ENCODE data around the gene SLC29A1.
"Not testable (repeated sequence)": the region's sequence is repeated elsewhere in the genome, so short reads cannot be mapped to it uniquely, and the experiment has no call there.

The SLC29A1 gene

DNA sequence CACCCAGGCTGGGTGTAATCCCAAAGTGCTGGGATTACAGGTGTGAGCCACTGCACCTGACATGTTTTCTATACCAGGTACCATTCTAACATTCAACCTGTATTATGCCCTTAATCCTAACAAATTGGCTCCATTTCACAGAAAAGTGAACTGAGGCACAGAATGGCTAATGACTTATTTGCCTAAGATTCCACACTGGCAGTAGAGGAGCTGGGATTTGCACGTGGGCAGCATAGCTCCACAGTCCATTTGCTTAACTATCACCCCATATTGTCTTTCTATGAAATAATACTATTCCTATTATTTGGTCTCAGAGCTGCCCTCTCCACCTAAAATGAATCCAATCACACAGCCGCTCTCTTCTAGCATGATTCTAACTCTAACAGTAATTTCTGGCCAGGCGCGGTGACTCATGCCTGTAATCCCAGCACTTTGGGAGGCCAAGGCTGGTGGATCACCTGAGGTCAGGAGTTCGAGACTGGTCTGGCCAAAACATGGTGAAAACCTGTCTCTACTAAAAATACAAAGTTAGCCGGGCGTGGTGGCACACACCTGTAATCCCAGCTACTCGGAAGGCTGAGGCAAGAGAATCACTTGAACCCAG, 30.0 kb upstream of the SLC29A1 start:
- no peak overlapping the region for H2BK12ac ChIP-seq (ENCODE audit: low read length)
- no peak overlapping the region for H4K91ac ChIP-seq (ENCODE audit: low read depth, low read length, poor library complexity)
- peaks cover 6 to 8% of the 10 kb centered on the region in 2 donors for H3K4me1 ChIP-seq (ENCODE audit: control insufficient read depth in 2 of 2, insufficient read depth in 1 of 2, low read depth in 1 of 2, low read length in 2 of 2)
- H3K4me3 ChIP-seq (ENCODE audit: low read length in 2 of 2), result no peak overlapping the region
- H3K18ac ChIP-seq (ENCODE audit: low read length), result no peak overlapping the region
- no peaks in the 10 kb centered on the region for H3K9me3 ChIP-seq (replicated peaks in 1 of 2; ENCODE audit: control insufficient read depth in 2 of 2, insufficient read depth in 1 of 2, low read depth in 1 of 2, low read length in 2 of 2)
- H2BK15ac ChIP-seq (ENCODE audit: low read length), result no peak overlapping the region
- DNase-seq (ENCODE audit: low spot score), result no peak
- no peak overlapping the region for H2BK120ac ChIP-seq (ENCODE audit: low read depth, low read length)
- H3K23ac ChIP-seq (ENCODE audit: low read depth, low read length, poor library complexity), result no peak overlapping the region
- H2AFZ ChIP-seq (ENCODE audit: low read length), result no peak overlapping the region
- no peak overlapping the region for H3K4me2 ChIP-seq (ENCODE audit: insufficient read depth, low read length, poor library complexity, severe bottlenecking)
- H4K8ac ChIP-seq (ENCODE audit: low read depth, low read length), result no peak overlapping the region
- H3K36me3 ChIP-seq (replicated peaks in 1 of 2; ENCODE audit: control insufficient read depth in 2 of 2, insufficient read depth in 2 of 2, low read length in 2 of 2), result no peaks in the 10 kb centered on the region
- no peak overlapping the region for H3K14ac ChIP-seq (ENCODE audit: low read length)
- H2AK5ac ChIP-seq (ENCODE audit: low read depth, low read length), result no peak overlapping the region
- no CpG with 5 or more reads among the region's 8 CpGs for whole genome bisulfite sequencing, 2 donors (ENCODE audit: extremely low coverage in 2 of 2, insufficient read length in 2 of 2, insufficient replicate concordance in 1 of 2)
- H3K9ac ChIP-seq (ENCODE audit: low read depth, low read length, poor library complexity), result no peak overlapping the region
- no peak overlapping the region for H3K4ac ChIP-seq (ENCODE audit: low read length)
- H3K79me1 ChIP-seq (ENCODE audit: low read depth, low read length), result no peaks in the 10 kb centered on the region
- H2BK5ac ChIP-seq (ENCODE audit: low read length), result no peak overlapping the region
- no peaks in the 10 kb centered on the region for H3K27me3 ChIP-seq (ENCODE audit: control insufficient read depth in 3 of 3, insufficient read depth in 3 of 3, low read depth in 1 of 3, low read length in 3 of 3)
- H3K27ac ChIP-seq (replicated peaks; ENCODE audit: low read length), result no peak overlapping the region

DNA sequence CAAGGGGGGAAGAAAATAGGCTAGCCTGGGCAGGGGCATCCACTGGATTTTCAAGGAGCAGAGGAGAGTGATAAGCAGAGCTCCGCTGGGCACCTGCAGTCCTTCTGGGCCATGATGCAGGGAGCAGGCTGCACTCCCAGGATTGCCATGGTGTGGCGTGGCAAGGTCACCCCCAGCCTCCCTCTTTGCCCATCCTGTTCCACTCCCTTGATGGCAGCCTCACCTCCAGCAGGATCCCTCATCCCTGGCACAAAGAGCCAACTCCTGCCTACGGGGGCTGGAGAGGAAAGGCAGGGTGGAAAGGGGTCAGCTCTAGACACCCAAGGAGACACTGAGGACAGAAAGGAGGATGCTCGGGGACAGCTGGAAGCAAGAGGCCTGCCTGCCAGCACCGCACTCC, 29.1 kb upstream of the SLC29A1 start:
- Histone ChIP-seq H3K9me3 (replicated peaks in 1 of 2; ENCODE audit: control insufficient read depth in 2 of 2, insufficient read depth in 1 of 2, low read depth in 1 of 2, low read length in 2 of 2) (no peaks in the 10 kb centered on the region), H3K4me1 (ENCODE audit: control insufficient read depth in 2 of 2, insufficient read depth in 1 of 2, low read depth in 1 of 2, low read length in 2 of 2) (peaks cover 6 to 7% of the 10 kb centered on the region in 2 donors), H3K4ac (ENCODE audit: low read length) (no peak overlapping the region)

DNA sequence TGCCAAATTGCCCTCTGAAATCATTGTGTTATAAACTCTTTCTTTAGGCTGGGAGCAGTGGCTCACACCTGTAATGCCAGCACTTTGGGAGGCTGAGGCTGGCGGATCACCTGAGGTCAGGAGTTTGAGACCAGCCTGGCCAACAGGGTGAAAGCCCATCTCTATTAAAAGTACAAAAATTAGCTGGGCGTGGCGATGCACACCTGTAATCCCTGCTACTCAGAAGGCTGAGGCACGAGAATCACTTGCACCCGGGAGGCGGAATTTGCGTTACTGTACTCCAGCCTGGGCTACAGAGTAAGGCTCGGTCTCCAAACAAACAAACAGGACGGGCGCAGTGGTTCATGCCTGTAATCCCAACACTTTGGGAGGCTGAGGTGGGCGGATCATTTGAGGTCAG, 27.0 kb upstream of the SLC29A1 start:
- H2AK5ac ChIP-seq (ENCODE audit: low read depth, low read length); H3K4me3 ChIP-seq (ENCODE audit: low read length in 2 of 2); H3K36me3 ChIP-seq (replicated peaks in 1 of 2; ENCODE audit: control insufficient read depth in 2 of 2, insufficient read depth in 2 of 2, low read length in 2 of 2); H3K79me1 ChIP-seq (ENCODE audit: low read depth, low read length); H2BK120ac ChIP-seq (ENCODE audit: low read depth, low read length); H2BK15ac ChIP-seq (ENCODE audit: low read length); H3K23ac ChIP-seq (ENCODE audit: low read depth, low read length, poor library complexity); H4K8ac ChIP-seq (ENCODE audit: low read depth, low read length); H3K27ac ChIP-seq (replicated peaks; ENCODE audit: low read length); H3K18ac ChIP-seq (ENCODE audit: low read length); H2AFZ ChIP-seq (ENCODE audit: low read length); H3K27me3 ChIP-seq (ENCODE audit: control insufficient read depth in 3 of 3, insufficient read depth in 3 of 3, low read depth in 1 of 3, low read length in 3 of 3); H3K4ac ChIP-seq (ENCODE audit: low read length); H3K9ac ChIP-seq (ENCODE audit: low read depth, low read length, poor library complexity); DNase-seq (ENCODE audit: low spot score); H4K91ac ChIP-seq (ENCODE audit: low read depth, low read length, poor library complexity); H3K9me3 ChIP-seq (replicated peaks in 1 of 2; ENCODE audit: control insufficient read depth in 2 of 2, insufficient read depth in 1 of 2, low read depth in 1 of 2, low read length in 2 of 2); H2BK5ac ChIP-seq (ENCODE audit: low read length); H3K4me2 ChIP-seq (ENCODE audit: insufficient read depth, low read length, poor library complexity, severe bottlenecking); H2BK12ac ChIP-seq (ENCODE audit: low read length); H3K14ac ChIP-seq (ENCODE audit: low read length): not testable (repeated sequence)
- peaks cover 13 to 14% of the 10 kb centered on the region in 2 donors for H3K4me1 ChIP-seq (ENCODE audit: control insufficient read depth in 2 of 2, insufficient read depth in 1 of 2, low read depth in 1 of 2, low read length in 2 of 2)
- WGBS, 2 donors (ENCODE audit: extremely low coverage in 2 of 2, insufficient read length in 2 of 2, insufficient replicate concordance in 1 of 2), result no CpG with 5 or more reads among the region's 11 CpGs

More for the DNA sequence above, 29.1 kb upstream of the SLC29A1 start:
- Histone ChIP-seq H3K4me3 (ENCODE audit: low read length in 2 of 2) (no peak overlapping the region), H3K23ac (ENCODE audit: low read depth, low read length, poor library complexity) (peak overlapping the region; percentile 73), H4K8ac (ENCODE audit: low read depth, low read length) (no peak overlapping the region), H3K18ac (ENCODE audit: low read length) (peak overlapping the region; percentile 81), H2AK5ac (ENCODE audit: low read depth, low read length) (peak overlapping the region; percentile 98), H3K36me3 (replicated peaks in 1 of 2; ENCODE audit: control insufficient read depth in 2 of 2, insufficient read depth in 2 of 2, low read length in 2 of 2) (no peaks in the 10 kb centered on the region), H3K4me2 (ENCODE audit: insufficient read depth, low read length, poor library complexity, severe bottlenecking) (no peak overlapping the region), H3K14ac (ENCODE audit: low read length) (peak overlapping the region; percentile 25), H4K91ac (ENCODE audit: low read depth, low read length, poor library complexity) (peak overlapping the region; percentile 79), H3K9ac (ENCODE audit: low read depth, low read length, poor library complexity) (peak overlapping the region; percentile 21), H3K27me3 (ENCODE audit: control insufficient read depth in 3 of 3, insufficient read depth in 3 of 3, low read depth in 1 of 3, low read length in 3 of 3) (no peaks in the 10 kb centered on the region), H2BK15ac (ENCODE audit: low read length) (peak overlapping the region; percentile 15), H3K27ac (replicated peaks; ENCODE audit: low read length) (no peak overlapping the region), H2BK12ac (ENCODE audit: low read length) (no peak overlapping the region), H3K79me1 (ENCODE audit: low read depth, low read length) (no peaks in the 10 kb centered on the region), H2BK5ac (ENCODE audit: low read length) (no peak overlapping the region), H2BK120ac (ENCODE audit: low read depth, low read length) (peak overlapping the region; percentile 76), H2AFZ (ENCODE audit: low read length) (no peak overlapping the region)
- no peak for DNase-seq (ENCODE audit: low spot score)
- WGBS, 2 donors (ENCODE audit: extremely low coverage in 2 of 2, insufficient read length in 2 of 2, insufficient replicate concordance in 1 of 2), result no CpG with 5 or more reads among the region's 5 CpGs

DNA sequence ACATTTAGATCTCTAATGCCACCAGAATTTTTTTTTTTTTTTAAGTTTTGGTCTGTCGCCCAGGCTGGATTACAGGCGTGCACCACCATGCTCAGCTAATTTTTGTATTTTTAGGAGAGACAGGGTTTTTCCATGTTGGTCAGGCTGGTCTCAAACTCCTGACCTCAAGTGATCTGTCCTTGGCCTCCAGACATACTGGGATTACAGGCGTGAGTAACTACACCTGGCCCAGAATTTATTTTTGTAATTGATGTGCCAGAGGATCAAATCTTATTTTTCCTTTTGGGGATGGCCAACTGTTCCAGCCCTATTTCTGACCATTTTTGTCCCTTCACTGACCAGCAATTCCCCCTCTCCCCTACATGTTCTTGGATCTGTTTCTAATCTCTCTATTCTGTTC, 24.7 kb upstream of the SLC29A1 start:
- Histone ChIP-seq H3K4me3 (ENCODE audit: low read length in 2 of 2) (no peak overlapping the region), H3K4ac (ENCODE audit: low read length) (no peak overlapping the region), H3K79me1 (ENCODE audit: low read depth, low read length) (no peaks in the 10 kb centered on the region), H3K23ac (ENCODE audit: low read depth, low read length, poor library complexity) (no peak overlapping the region), H2AK5ac (ENCODE audit: low read depth, low read length) (no peak overlapping the region), H3K9me3 (replicated peaks in 1 of 2; ENCODE audit: control insufficient read depth in 2 of 2, insufficient read depth in 1 of 2, low read depth in 1 of 2, low read length in 2 of 2) (no peaks in the 10 kb centered on the region), H3K9ac (ENCODE audit: low read depth, low read length, poor library complexity) (no peak overlapping the region), H2BK15ac (ENCODE audit: low read length) (no peak overlapping the region), H2AFZ (ENCODE audit: low read length) (no peak overlapping the region), H3K4me1 (ENCODE audit: control insufficient read depth in 2 of 2, insufficient read depth in 1 of 2, low read depth in 1 of 2, low read length in 2 of 2) (peaks cover 21 to 23% of the 10 kb centered on the region in 2 donors), H2BK120ac (ENCODE audit: low read depth, low read length) (no peak overlapping the region), H4K91ac (ENCODE audit: low read depth, low read length, poor library complexity) (no peak overlapping the region), H3K18ac (ENCODE audit: low read length) (no peak overlapping the region), H3K36me3 (replicated peaks in 1 of 2; ENCODE audit: control insufficient read depth in 2 of 2, insufficient read depth in 2 of 2, low read length in 2 of 2) (no peaks in the 10 kb centered on the region), H3K4me2 (ENCODE audit: insufficient read depth, low read length, poor library complexity, severe bottlenecking) (no peak overlapping the region), H4K8ac (ENCODE audit: low read depth, low read length) (no peak overlapping the region), H3K14ac (ENCODE audit: low read length) (no peak overlapping the region), H3K27ac (replicated peaks; ENCODE audit: low read length) (no peak overlapping the region), H2BK5ac (ENCODE audit: low read length) (no peak overlapping the region), H3K27me3 (ENCODE audit: control insufficient read depth in 3 of 3, insufficient read depth in 3 of 3, low read depth in 1 of 3, low read length in 3 of 3) (no peaks in the 10 kb centered on the region), H2BK12ac (ENCODE audit: low read length) (no peak overlapping the region)
- WGBS, 2 donors (ENCODE audit: extremely low coverage in 2 of 2, insufficient read length in 2 of 2, insufficient replicate concordance in 1 of 2), result no CpG with 5 or more reads among the region's 3 CpGs
- no peak for DNase-seq (ENCODE audit: low spot score)

Measured in neuronal stem cell (in vitro differentiated cells).